ENCODE results near the gene WIPF1. TPM values are rescaled to one million over a fixed set of nuclear protein-coding genes. Genes with fewer than 3 reads are reported as not detected.
"Not testable (repeated sequence)": the region's sequence is repeated elsewhere in the genome, so short reads cannot be mapped to it uniquely, and the experiment has no call there.

The WIPF1 gene
- total RNA-seq, 2 experiments from 2014 or later, result 465 to 588 TPM

GRCh38 chr2:174555998-174556397 lies 41.6 kb downstream of the WIPF1 start:
- Mint-ChIP-seq H3K27me3 (no peaks in the 10 kb centered on the region), H3K4me1 (peaks cover 39% of the 10 kb centered on the region), H3K9me3 (ENCODE audit: low read depth) (no peaks in the 10 kb centered on the region), H3K4me3 (no peak overlapping the region), H3K27ac (no peak overlapping the region), H3K36me3 (peaks cover 38% of the 10 kb centered on the region)
- CTCF ChIA-PET, result interaction anchor here (0.9 to 3.8 kb wide), 8 partner anchors 9 to 157 kb away, joined by 3 to 28 read pairs (median 5); no protein-coding TSS in a partner anchor
- DNase-seq (no peak), ATAC-seq (no peak)

GRCh38 chr2:174554529-174555150 lies 43.0 kb downstream of the WIPF1 start:
- Mint-ChIP-seq H3K27me3 (no peaks in the 10 kb centered on the region), H3K36me3 (peaks cover 30% of the 10 kb centered on the region), H3K4me1 (peaks cover 39% of the 10 kb centered on the region), H3K27ac (peak overlapping the region; percentile 82), H3K9me3 (ENCODE audit: low read depth) (no peaks in the 10 kb centered on the region), H3K4me3 (no peak overlapping the region)
- no peak for ATAC-seq
- CTCF ChIA-PET, result interaction anchor here (0.6 to 3.8 kb wide), 9 partner anchors 8 to 143 kb away, joined by 3 to 28 read pairs (median 5); no protein-coding TSS in a partner anchor
- no peak for DNase-seq

- no peaks in the 10 kb centered on the region for H3K27me3 Mint-ChIP-seq
- H3K9me3 Mint-ChIP-seq (ENCODE audit: low read depth), result no peaks in the 10 kb centered on the region
- CTCF ChIA-PET, result interaction anchor here (1.1 to 3.8 kb wide), 5 partner anchors 7 to 143 kb away, joined by 3 to 28 read pairs (median 10); no protein-coding TSS in a partner anchor
- H3K36me3 Mint-ChIP-seq, result peaks cover 28% of the 10 kb centered on the region
- H3K4me3 Mint-ChIP-seq, result peak overlapping the region; percentile 45
- H3K27ac Mint-ChIP-seq, result peak overlapping the region; percentile 82
- DNase-seq (peak; percentile 72), ATAC-seq (peak; percentile 80)
- peaks cover 39% of the 10 kb centered on the region for H3K4me1 Mint-ChIP-seq
Measured at GRCh38 chr2:174553811-174554493, 43.7 kb downstream of the WIPF1 start.

- Mint-ChIP-seq H3K9me3 (ENCODE audit: low read depth) (no peaks in the 10 kb centered on the region), H3K4me3 (no peak overlapping the region), H3K27ac (no peak overlapping the region), H3K27me3 (no peaks in the 10 kb centered on the region), H3K36me3 (peaks cover 19% of the 10 kb centered on the region), H3K4me1 (peaks cover 37% of the 10 kb centered on the region)
- CTCF ChIA-PET, result interaction anchor here (1.6 kb wide), 1 partner anchor 90 kb away, joined by 7 read pairs; no protein-coding TSS in a partner anchor
- ATAC-seq (no peak), DNase-seq (no peak)
Measured at GRCh38 chr2:174552880-174553279, 44.7 kb downstream of the WIPF1 start.

- CTCF ChIA-PET, result interaction anchor here (1.2 to 1.6 kb wide), 3 partner anchors 64 to 135 kb away, joined by 3 to 7 read pairs (median 3); no protein-coding TSS in a partner anchor
- H3K4me3 Mint-ChIP-seq, result no peak overlapping the region
- no peak for ATAC-seq
- peaks cover 34% of the 10 kb centered on the region for H3K4me1 Mint-ChIP-seq
- H3K9me3 Mint-ChIP-seq (ENCODE audit: low read depth), result no peaks in the 10 kb centered on the region
- H3K36me3 Mint-ChIP-seq, result peaks cover 16% of the 10 kb centered on the region
- no peak for DNase-seq
- peak overlapping the region; percentile 26 for H3K27ac Mint-ChIP-seq
- no peaks in the 10 kb centered on the region for H3K27me3 Mint-ChIP-seq
Measured at GRCh38 chr2:174551697-174552096, 45.9 kb downstream of the WIPF1 start.

GRCh38 chr2:174548646-174549045 lies 49.0 kb downstream of the WIPF1 start:
- H3K27ac Mint-ChIP-seq; ATAC-seq; H3K36me3 Mint-ChIP-seq; DNase-seq; H3K4me3 Mint-ChIP-seq; H3K27me3 Mint-ChIP-seq; H3K9me3 Mint-ChIP-seq (ENCODE audit: low read depth): not testable (repeated sequence)
- H3K4me1 Mint-ChIP-seq, result peaks cover 20% of the 10 kb centered on the region
- CTCF ChIA-PET, result interaction anchor here (2.3 to 3.9 kb wide), 2 partner anchors 64 to 87 kb away, joined by 13 to 99 read pairs; no protein-coding TSS in a partner anchor

- not testable (repeated sequence) for H3K27ac Mint-ChIP-seq; ATAC-seq; H3K27me3 Mint-ChIP-seq; H3K36me3 Mint-ChIP-seq; DNase-seq; H3K4me3 Mint-ChIP-seq; H3K9me3 Mint-ChIP-seq (ENCODE audit: low read depth)
- peaks cover 17% of the 10 kb centered on the region for H3K4me1 Mint-ChIP-seq
- CTCF ChIA-PET, result interaction anchor here (1.6 to 3.9 kb wide), 5 partner anchors 12 to 101 kb away, joined by 3 to 99 read pairs (median 9); no protein-coding TSS in a partner anchor
Measured at GRCh38 chr2:174548021-174548420, 49.6 kb downstream of the WIPF1 start.

- DNase-seq (peak; percentile 70), ATAC-seq (peak; percentile 89)
- Mint-ChIP-seq H3K27me3 (no peaks in the 10 kb centered on the region), H3K27ac (no peak overlapping the region), H3K4me3 (no peak overlapping the region), H3K36me3 (no peaks in the 10 kb centered on the region), H3K9me3 (ENCODE audit: low read depth) (no peaks in the 10 kb centered on the region), H3K4me1 (peaks cover 9% of the 10 kb centered on the region)
- CTCF ChIA-PET, result interaction anchor here (0.7 to 3.9 kb wide), 26 partner anchors 9 to 1144 kb away, joined by 3 to 99 read pairs (median 4); partner anchors contain the start of gene GPR155
Measured at GRCh38 chr2:174546519-174547506, 50.8 kb downstream of the WIPF1 start.

GRCh38 chr2:174545240-174545639 lies 52.4 kb downstream of the WIPF1 start:
- CTCF ChIA-PET, result interaction anchor here (1.1 to 3.3 kb wide), 2 partner anchors 10 to 83 kb away, joined by 4 to 37 read pairs; no protein-coding TSS in a partner anchor
- Mint-ChIP-seq H3K27ac (no peak overlapping the region), H3K4me1 (peaks cover 7% of the 10 kb centered on the region), H3K36me3 (no peaks in the 10 kb centered on the region), H3K27me3 (no peaks in the 10 kb centered on the region), H3K9me3 (ENCODE audit: low read depth) (no peaks in the 10 kb centered on the region), H3K4me3 (no peak overlapping the region)
- DNase-seq (no peak), ATAC-seq (no peak)

- H3K36me3 Mint-ChIP-seq, result no peaks in the 10 kb centered on the region
- ATAC-seq (no peak), DNase-seq (no peak)
- H3K27me3 Mint-ChIP-seq, result no peaks in the 10 kb centered on the region
- H3K4me1 Mint-ChIP-seq, result peaks cover 7% of the 10 kb centered on the region
- H3K4me3 Mint-ChIP-seq, result no peak overlapping the region
- no peak overlapping the region for H3K27ac Mint-ChIP-seq
- H3K9me3 Mint-ChIP-seq (ENCODE audit: low read depth), result no peaks in the 10 kb centered on the region
- CTCF ChIA-PET, result interaction anchor here (0.9 to 3.3 kb wide), 3 partner anchors 10 to 82 kb away, joined by 3 to 37 read pairs (median 4); no protein-coding TSS in a partner anchor
Measured at GRCh38 chr2:174544802-174545201, 52.8 kb downstream of the WIPF1 start.

GRCh38 chr2:174544156-174544555 lies 53.4 kb downstream of the WIPF1 start:
- CTCF ChIA-PET, result interaction anchor here (0.9 to 3.3 kb wide), 4 partner anchors 9 to 82 kb away, joined by 3 to 37 read pairs (median 4); no protein-coding TSS in a partner anchor
- no peak overlapping the region for H3K27ac Mint-ChIP-seq
- ATAC-seq, result no peak
- no peaks in the 10 kb centered on the region for H3K9me3 Mint-ChIP-seq (ENCODE audit: low read depth)
- no peak for DNase-seq
- no peaks in the 10 kb centered on the region for H3K27me3 Mint-ChIP-seq
- H3K4me1 Mint-ChIP-seq, result peaks cover 7% of the 10 kb centered on the region
- no peak overlapping the region for H3K4me3 Mint-ChIP-seq
- no peaks in the 10 kb centered on the region for H3K36me3 Mint-ChIP-seq

- Mint-ChIP-seq H3K4me3 (no peak overlapping the region), H3K4me1 (peaks cover 7% of the 10 kb centered on the region), H3K9me3 (ENCODE audit: low read depth) (no peaks in the 10 kb centered on the region), H3K27ac (no peak overlapping the region), H3K36me3 (no peaks in the 10 kb centered on the region), H3K27me3 (peaks cover 2% of the 10 kb centered on the region)
- CTCF ChIA-PET, result no interaction called here
- no peak for DNase-seq
- no peak for ATAC-seq
Measured at GRCh38 chr2:174540893-174541292, 56.7 kb downstream of the WIPF1 start.

Data from activated CD8-positive, alpha-beta memory T cell treated with anti-CD3 and anti-CD28 coated beads, Interleukin-2, amount 10 ng/mL, durations not matched to agents 7 days and 5 days (primary cell).